Fibroblast of mammary gland (primary cell): ENCODE results near the gene DDX10.
"Not testable (repeated sequence)": the region's sequence is repeated elsewhere in the genome, so short reads cannot be mapped to it uniquely, and the experiment has no call there.

Source experiments
- DNase-seq: peaks from one replicate; pipeline ENCODE4 v3.0.0-alpha.2; 2010; ENCODE audit warnings: low read depth
- H3K4me3 ChIP-seq: 2 replicates; pipeline ENCODE4 v1.5.1; 2011; ENCODE audit warnings: low read depth, mild to moderate bottlenecking, low read length, moderate library complexity; ENCODE audit not compliant: control insufficient read depth
- CTCF ChIP-seq: conservative IDR thresholded peaks from 2 replicates; pipeline ENCODE4 v1.5.1; 2011; ENCODE audit warnings: low read depth, low read length, inconsistent platforms; ENCODE audit not compliant: control insufficient read depth, insufficient read depth

DDX10 gene

GRCh38 chr11:108818971-108819370, 154.1 kb downstream of the DDX10 start:
- no peak for DNase-seq
- no peak overlapping the region for H3K4me3 ChIP-seq
- TF ChIP-seq CTCF, result no peak

- TF ChIP-seq CTCF, result no peak
- H3K4me3 ChIP-seq, result no peak overlapping the region
- no peak for DNase-seq
Measured at GRCh38 chr11:108819957-108820356, 155.1 kb downstream of the DDX10 start.

- DNase-seq, H3K4me3 ChIP-seq: not testable (repeated sequence)
Measured at GRCh38 chr11:108823960-108824359, 159.1 kb downstream of the DDX10 start.

GRCh38 chr11:108824545-108824944, 159.7 kb downstream of the DDX10 start:
- DNase-seq, result no peak
- no peak for TF ChIP-seq CTCF

GRCh38 chr11:108825381-108825780, 160.5 kb downstream of the DDX10 start:
- TF ChIP-seq CTCF, result no peak
- H3K4me3 ChIP-seq, result no peak overlapping the region
- DNase-seq, result no peak

More at GRCh38 chr11:108824545-108824944, 159.7 kb downstream of the DDX10 start:
- no peak overlapping the region for H3K4me3 ChIP-seq

- no peak for TF ChIP-seq CTCF
- no peak for DNase-seq
Measured at GRCh38 chr11:108826136-108826535, 161.3 kb downstream of the DDX10 start.

GRCh38 chr11:108835624-108836023, 170.8 kb downstream of the DDX10 start:
- no peak overlapping the region for H3K4me3 ChIP-seq
- no peak for DNase-seq
- no peak for TF ChIP-seq CTCF

More at GRCh38 chr11:108826136-108826535, 161.3 kb downstream of the DDX10 start:
- no peak overlapping the region for H3K4me3 ChIP-seq

- no peak for TF ChIP-seq CTCF
- DNase-seq, result no peak
- H3K4me3 ChIP-seq, result no peak overlapping the region
Measured at GRCh38 chr11:108836541-108836940, 171.7 kb downstream of the DDX10 start.
